Aorta (tissue), 5 donors: Measurements from ENCODE around the gene CANT1. TPM values are rescaled to one million over a fixed set of nuclear protein-coding genes. Genes with fewer than 3 reads are reported as not detected.

Experiments
- ATAC-seq: fragments of 200-7000 bp; cut with Tn5 transposase; one replicate; pipeline ENCODE4 v1.9.1; 2022; ENCODE audit warnings: moderate library complexity; ENCODE audit not compliant: low FRiP score
- DNase-seq, 2 donors: peaks; one replicate each; pipeline ENCODE4 v3.0.0-alpha.2; 2020
- H3K27ac ChIP-seq, 2 donors: one replicate each; pipeline ENCODE4 v1.5.1; 2013; ENCODE audit warnings: low read length in 2 of 2, mild to moderate bottlenecking in 2 of 2, moderate library complexity in 2 of 2, control low read depth in 1 of 2, inconsistent platforms in 1 of 2, low read depth in 1 of 2
- H3K27me3 ChIP-seq, 2 donors: one replicate each; pipeline ENCODE4 v1.6.1; 2013; ENCODE audit warnings: control low read depth in 1 of 2, low read length in 1 of 2, mild to moderate bottlenecking in 1 of 2, moderate library complexity in 1 of 2; ENCODE audit not compliant: insufficient read depth in 2 of 2, control insufficient read depth in 1 of 2
- H3K36me3 ChIP-seq, 2 donors: one replicate each; pipeline ENCODE4 v1.6.1; 2013; ENCODE audit warnings: control low read depth in 1 of 2, low read length in 1 of 2, mild to moderate bottlenecking in 1 of 2; ENCODE audit not compliant: insufficient read depth in 2 of 2, control insufficient read depth in 1 of 2
- H3K4me1 ChIP-seq, 2 donors: one replicate each; pipeline ENCODE4 v1.6.1; 2013; ENCODE audit warnings: low read length in 2 of 2, control low read depth in 1 of 2, mild to moderate bottlenecking in 1 of 2, moderate library complexity in 1 of 2; ENCODE audit not compliant: insufficient read depth in 2 of 2, control insufficient read depth in 1 of 2
- H3K4me3 ChIP-seq, 2 donors: one replicate each; pipeline ENCODE4 v1.5.1; 2013; ENCODE audit warnings: low read length in 2 of 2, control low read depth in 1 of 2, mild to moderate bottlenecking in 1 of 2
- H3K9me3 ChIP-seq: one replicate; pipeline ENCODE4 v1.6.1; 2013; ENCODE audit warnings: mild to moderate bottlenecking, low read length; ENCODE audit not compliant: control insufficient read depth
- WGBS, 2 donors: extraction: QIAGEN DNeasy Blood & Tissue Kit; methylation state at CpG; one replicate each; pipeline ENCODE4 v1.1.7; 2013; 5-methylcytosine and 5-hydroxymethylcytosine counted together
- intact Hi-C, 2 donors: fragments of 100-400 bp; cut with DNase I; formaldehyde crosslinking; loops; one replicate each; pipeline versions ENCODE4 v1.14.2 to v1.15.0; 2022
- polyA plus RNA-seq, 2 donors: library from polyadenylated mRNA; stranded (reverse); fragments of 200-250 nt; gene quantifications; one replicate each; pipeline ENCODE4 v1.2.3, GENCODE V29; 2013
- total RNA-seq, 2 donors: library from RNA; stranded (reverse); fragmentation: NEBNext Ultra II Directional; extraction: Animal tissue kit (Norgen Biotek cat#: 25700); gene quantifications; one replicate each; pipeline ENCODE4 v1.2.1, GENCODE V29; 2021
- donor health status: healthy with polysubstance abuse.
- donor health status: Bipolar disorder and iron deficiency.
- donor health status: DM: no; HTN: no; CAD: no.
- donor health status: DM: no; HTN: no; CAD: no.
- donor health status: DM: yes; HTN: yes; CAD: no.

CANT1 gene
- total and polyA plus RNA-seq, 4 donors: 11.0 to 45.5 (median 26.0) TPM

- H3K36me3 ChIP-seq: no peaks in the 10 kb centered on the region
- WGBS, 2 donors: 79 to 84% methylated on average over 7 of the region's 7 CpGs
- ATAC-seq: peak; percentile 32
- no peak overlapping the region for H3K27ac ChIP-seq
- no peaks in the 10 kb centered on the region for H3K4me1 ChIP-seq
- H3K4me3 ChIP-seq: no peak overlapping the region
- no peaks in the 10 kb centered on the region for H3K9me3 ChIP-seq
- DNase-seq: no peak
- H3K27me3 ChIP-seq: no peaks in the 10 kb centered on the region
- intact Hi-C loops: no loop called here
These were observed 50.9 kb downstream of the CANT1 start for GRCh38 chr17:78958641-78959127.

- Histone ChIP-seq H3K27me3 (no peaks in the 10 kb centered on the region), H3K36me3 (no peaks in the 10 kb centered on the region), H3K27ac (no peak overlapping the region), H3K9me3 (no peaks in the 10 kb centered on the region), H3K4me1 (no peaks in the 10 kb centered on the region), H3K4me3 (no peak overlapping the region)
- intact Hi-C loops: no loop called here
- DNase-seq (no peak), ATAC-seq (no peak)
- WGBS, 2 donors: 25 to 34% methylated on average over 12 of the region's 12 CpGs
These were observed 52.4 kb downstream of the CANT1 start for GRCh38 chr17:78957128-78957527.

- ATAC-seq (no peak), DNase-seq (no peak)
- H3K9me3 ChIP-seq: peaks cover under 1% of the 10 kb centered on the region
- H3K27ac ChIP-seq: no peak overlapping the region
- intact Hi-C loops: no loop called here
- H3K36me3 ChIP-seq: no peaks in the 10 kb centered on the region
- 88 to 90% methylated on average over 11 of the region's 11 CpGs for WGBS, 2 donors
- no peaks in the 10 kb centered on the region for H3K4me1 ChIP-seq
- no peak overlapping the region for H3K4me3 ChIP-seq
- H3K27me3 ChIP-seq: no peaks in the 10 kb centered on the region
These were observed 53.3 kb downstream of the CANT1 start for GRCh38 chr17:78956254-78956653.

GRCh38 chr17:78954684-78955083 is 54.9 kb downstream of the CANT1 start:
- H3K27me3 ChIP-seq: no peaks in the 10 kb centered on the region
- ATAC-seq: no peak
- intact Hi-C loops: no loop called here

GRCh38 chr17:78953356-78954350 is 55.9 kb downstream of the CANT1 start:
- no peak for DNase-seq
- WGBS, 2 donors: 84 to 86% methylated on average over 29 of the region's 29 CpGs
- no peaks in the 10 kb centered on the region for H3K27me3 ChIP-seq
- H3K9me3 ChIP-seq: peaks cover 8% of the 10 kb centered on the region
- H3K27ac ChIP-seq: no peak overlapping the region
- no peaks in the 10 kb centered on the region for H3K4me1 ChIP-seq
- H3K4me3 ChIP-seq: no peak overlapping the region
- ATAC-seq: no peak
- intact Hi-C loops: no loop called here
- H3K36me3 ChIP-seq: no peaks in the 10 kb centered on the region

More at GRCh38 chr17:78954684-78955083, 54.9 kb downstream of the CANT1 start:
- Histone ChIP-seq H3K4me3 (no peak overlapping the region), H3K9me3 (peaks cover 8% of the 10 kb centered on the region), H3K27ac (no peak overlapping the region), H3K4me1 (no peaks in the 10 kb centered on the region), H3K36me3 (no peaks in the 10 kb centered on the region)
- DNase-seq: no peak
- 93 to 96% methylated on average over 14 of the region's 14 CpGs for WGBS, 2 donors

GRCh38 chr17:78952706-78953105 is 56.9 kb downstream of the CANT1 start:
- H3K4me3 ChIP-seq: no peak overlapping the region
- ATAC-seq (no peak), DNase-seq (no peak)
- H3K27me3 ChIP-seq: no peaks in the 10 kb centered on the region
- no peaks in the 10 kb centered on the region for H3K4me1 ChIP-seq
- no peaks in the 10 kb centered on the region for H3K36me3 ChIP-seq
- no peak overlapping the region for H3K27ac ChIP-seq
- intact Hi-C loops: no loop called here
- WGBS, 2 donors: 91 to 96% methylated on average over 10 of the region's 10 CpGs
- H3K9me3 ChIP-seq: peaks cover 8% of the 10 kb centered on the region

GRCh38 chr17:78951967-78952551 is 57.5 kb downstream of the CANT1 start:
- no peak overlapping the region for H3K27ac ChIP-seq
- 48 to 64% methylated on average over 12 of the region's 12 CpGs for WGBS, 2 donors
- H3K4me3 ChIP-seq: no peak overlapping the region
- intact Hi-C loops: no loop called here
- no peaks in the 10 kb centered on the region for H3K36me3 ChIP-seq
- no peaks in the 10 kb centered on the region for H3K27me3 ChIP-seq
- H3K4me1 ChIP-seq: no peaks in the 10 kb centered on the region
- peaks cover 8% of the 10 kb centered on the region for H3K9me3 ChIP-seq
- ATAC-seq (no peak), DNase-seq (no peak)

GRCh38 chr17:78950870-78951269 is 58.7 kb downstream of the CANT1 start:
- intact Hi-C loops: no loop called here
- Histone ChIP-seq H3K4me1 (no peaks in the 10 kb centered on the region), H3K27me3 (no peaks in the 10 kb centered on the region), H3K36me3 (no peaks in the 10 kb centered on the region), H3K27ac (no peak overlapping the region), H3K4me3 (no peak overlapping the region), H3K9me3 (peaks cover 8% of the 10 kb centered on the region)
- DNase-seq: no peak
- no peak for ATAC-seq
- 97 to 98% methylated on average over 2 of the region's 2 CpGs for WGBS, 2 donors
